Measurements from ENCODE around the gene RDX.

RDX gene

GRCh38 chr11:110235966-110236365 is 60.4 kb downstream of the RDX start:
- no peaks in the 10 kb centered on the region for H3K79me2 ChIP-seq (ENCODE audit: insufficient read depth, low read length)
- H2AFZ ChIP-seq (ENCODE audit: low read length): no peak overlapping the region
- H4K20me1 ChIP-seq (ENCODE audit: insufficient read depth, low read length): no peaks in the 10 kb centered on the region
- H3K9me3 ChIP-seq (ENCODE audit: low read length): no peaks in the 10 kb centered on the region
- H3K9me2 ChIP-seq (ENCODE audit: low read depth, low read length): no peaks in the 10 kb centered on the region
- H3K27ac ChIP-seq (ENCODE audit: low read depth, low read length, poor library complexity, severe bottlenecking): no peak overlapping the region
- TF ChIP-seq, protein P1, sequence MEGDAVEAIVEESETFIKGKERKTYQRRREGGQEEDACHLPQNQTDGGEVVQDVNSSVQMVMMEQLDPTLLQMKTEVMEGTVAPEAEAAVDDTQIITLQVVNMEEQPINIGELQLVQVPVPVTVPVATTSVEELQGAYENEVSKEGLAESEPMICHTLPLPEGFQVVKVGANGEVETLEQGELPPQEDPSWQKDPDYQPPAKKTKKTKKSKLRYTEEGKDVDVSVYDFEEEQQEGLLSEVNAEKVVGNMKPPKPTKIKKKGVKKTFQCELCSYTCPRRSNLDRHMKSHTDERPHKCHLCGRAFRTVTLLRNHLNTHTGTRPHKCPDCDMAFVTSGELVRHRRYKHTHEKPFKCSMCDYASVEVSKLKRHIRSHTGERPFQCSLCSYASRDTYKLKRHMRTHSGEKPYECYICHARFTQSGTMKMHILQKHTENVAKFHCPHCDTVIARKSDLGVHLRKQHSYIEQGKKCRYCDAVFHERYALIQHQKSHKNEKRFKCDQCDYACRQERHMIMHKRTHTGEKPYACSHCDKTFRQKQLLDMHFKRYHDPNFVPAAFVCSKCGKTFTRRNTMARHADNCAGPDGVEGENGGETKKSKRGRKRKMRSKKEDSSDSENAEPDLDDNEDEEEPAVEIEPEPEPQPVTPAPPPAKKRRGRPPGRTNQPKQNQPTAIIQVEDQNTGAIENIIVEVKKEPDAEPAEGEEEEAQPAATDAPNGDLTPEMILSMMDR (IDR thresholded peaks at IDR 0.05; ENCODE audit: low read length): no peak
- TF ChIP-seq EZH2 (IDR thresholded peaks at IDR 0.05; ENCODE audit: borderline replicate concordance, low read length): no peak
- H3F3A ChIP-seq (ENCODE audit: insufficient read depth, low read length): no peaks in the 10 kb centered on the region
- H3K4me3 ChIP-seq (ENCODE audit: low read depth, low read length, poor library complexity, severe bottlenecking): no peak overlapping the region
- H3K4me1 ChIP-seq (ENCODE audit: insufficient read depth, low read length, severe bottlenecking): no peaks in the 10 kb centered on the region
- H3K27me3 ChIP-seq (ENCODE audit: insufficient read depth, low read length): no peaks in the 10 kb centered on the region
- no peak overlapping the region for H3K4me2 ChIP-seq (ENCODE audit: low read length)
- H3K36me3 ChIP-seq (ENCODE audit: insufficient read depth, low read length): peaks cover 81% of the 10 kb centered on the region
- no peak overlapping the region for H3K9ac ChIP-seq (ENCODE audit: low read length)

- Histone ChIP-seq H3K4me3 (ENCODE audit: low read depth, low read length, poor library complexity, severe bottlenecking) (no peak overlapping the region), H3K4me2 (ENCODE audit: low read length) (no peak overlapping the region), H3K27me3 (ENCODE audit: insufficient read depth, low read length) (no peaks in the 10 kb centered on the region), H3F3A (ENCODE audit: insufficient read depth, low read length) (no peaks in the 10 kb centered on the region), H3K79me2 (ENCODE audit: insufficient read depth, low read length) (no peaks in the 10 kb centered on the region), H2AFZ (ENCODE audit: low read length) (no peak overlapping the region), H3K36me3 (ENCODE audit: insufficient read depth, low read length) (peaks cover 83% of the 10 kb centered on the region), H3K4me1 (ENCODE audit: insufficient read depth, low read length, severe bottlenecking) (no peaks in the 10 kb centered on the region), H3K9me3 (ENCODE audit: low read length) (no peaks in the 10 kb centered on the region), H4K20me1 (ENCODE audit: insufficient read depth, low read length) (no peaks in the 10 kb centered on the region), H3K9me2 (ENCODE audit: low read depth, low read length) (no peaks in the 10 kb centered on the region), H3K27ac (ENCODE audit: low read depth, low read length, poor library complexity, severe bottlenecking) (no peak overlapping the region), H3K9ac (ENCODE audit: low read length) (no peak overlapping the region)
- no peak for TF ChIP-seq EZH2 (IDR thresholded peaks at IDR 0.05; ENCODE audit: borderline replicate concordance, low read length)
- TF ChIP-seq, protein P1 (IDR thresholded peaks at IDR 0.05; ENCODE audit: low read length): no peak
Measured at GRCh38 chr11:110230377-110230776, 66.0 kb downstream of the RDX start.

DNA sequence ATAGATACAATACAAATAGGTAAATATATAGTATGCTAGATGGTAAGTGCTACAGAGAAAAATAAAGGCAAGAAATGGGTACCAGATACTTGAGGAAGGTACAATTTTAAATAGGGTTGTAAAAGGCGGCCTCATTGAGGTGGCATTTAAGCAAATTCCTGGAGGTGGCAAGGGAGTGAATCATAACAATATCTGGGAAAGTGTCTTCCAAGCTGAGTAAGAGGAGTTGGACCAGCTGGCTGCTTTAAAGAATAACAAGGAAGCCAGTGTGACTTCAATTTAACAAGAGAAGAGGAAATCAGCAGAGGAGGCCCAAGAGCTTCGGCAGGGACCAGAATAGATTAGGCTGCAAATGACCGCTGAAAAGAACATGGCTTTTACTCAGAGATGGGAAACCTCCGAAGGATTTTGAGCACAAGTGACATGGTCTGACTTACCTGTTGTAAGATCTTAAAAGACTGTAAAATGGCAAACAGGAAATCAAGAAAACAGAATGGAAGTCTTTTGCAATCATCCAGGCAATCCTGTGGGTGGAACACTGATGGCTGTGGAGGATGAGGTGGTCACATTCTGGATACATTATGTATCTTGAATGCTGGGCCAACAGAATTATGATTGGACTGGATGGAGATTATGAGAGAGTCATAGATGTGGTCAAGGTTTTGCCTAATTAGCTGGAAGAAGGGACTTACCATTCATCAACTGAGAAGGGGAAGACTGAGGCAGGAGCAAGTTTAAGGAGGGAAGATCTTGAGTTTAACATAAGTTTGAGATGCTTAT is 77.2 kb downstream of the RDX start:
- Histone ChIP-seq H3K4me1 (ENCODE audit: insufficient read depth, low read length, severe bottlenecking) (no peaks in the 10 kb centered on the region), H2AFZ (ENCODE audit: low read length) (no peak overlapping the region), H3K27me3 (ENCODE audit: insufficient read depth, low read length) (no peaks in the 10 kb centered on the region), H3K4me2 (ENCODE audit: low read length) (no peak overlapping the region), H3K9me3 (ENCODE audit: low read length) (no peaks in the 10 kb centered on the region), H3K27ac (ENCODE audit: low read depth, low read length, poor library complexity, severe bottlenecking) (no peak overlapping the region), H3K36me3 (ENCODE audit: insufficient read depth, low read length) (peaks cover under 1% of the 10 kb centered on the region), H4K20me1 (ENCODE audit: insufficient read depth, low read length) (no peaks in the 10 kb centered on the region), H3K4me3 (ENCODE audit: low read depth, low read length, poor library complexity, severe bottlenecking) (no peak overlapping the region), H3K9me2 (ENCODE audit: low read depth, low read length) (no peaks in the 10 kb centered on the region), H3K9ac (ENCODE audit: low read length) (no peak overlapping the region), H3F3A (ENCODE audit: insufficient read depth, low read length) (no peaks in the 10 kb centered on the region), H3K79me2 (ENCODE audit: insufficient read depth, low read length) (no peaks in the 10 kb centered on the region)
- TF ChIP-seq EZH2 (IDR thresholded peaks at IDR 0.05; ENCODE audit: borderline replicate concordance, low read length): no peak
- TF ChIP-seq, protein P1 (IDR thresholded peaks at IDR 0.05; ENCODE audit: low read length): no peak

All from OCI-LY1 (cell line).